CD8-positive, alpha-beta memory T cell (primary cell): Measurements from ENCODE around the gene FGF3. TPM values are rescaled to one million over a fixed set of nuclear protein-coding genes. Genes with fewer than 3 reads are reported as not detected.

Source experiments
- polyA plus RNA-seq: library from polyadenylated mRNA; unstranded; fragments of 300-500 nt; fragmentation: Illumina TruSeq; gene quantifications from one replicate; pipeline ENCODE4 v1.2.3, GENCODE V29; 2021
- total RNA-seq, 2 experiments: library from RNA; stranded (reverse); gene quantifications; one replicate each; pipeline ENCODE4 v1.2.3, GENCODE V29; 2021

Gene FGF3
- total and polyA plus RNA-seq, 3 experiments from 2014 or later: not detected

Other genes starting within 250 kb of the FGF3 start
- gene CCND1, start 178.3 kb downstream of the FGF3 start, total RNA-seq: 1 to 10 TPM; 2.8 to 3.8 TPM
- gene CCND1, start 178.3 kb downstream of the FGF3 start, polyA plus RNA-seq: 0.18 TPM
- 10 to 100 TPM; 24.8 to 25.0 TPM for gene LTO1, start 144.1 kb downstream of the FGF3 start, total RNA-seq
- gene LTO1, start 144.1 kb downstream of the FGF3 start, polyA plus RNA-seq: 15.8 TPM
- gene FGF19, start 115.4 kb downstream of the FGF3 start, total RNA-seq: not detected
- gene FGF19, start 115.4 kb downstream of the FGF3 start, polyA plus RNA-seq: not detected
- not detected for gene FGF4, start 44.1 kb downstream of the FGF3 start, total RNA-seq
- gene FGF4, start 44.1 kb downstream of the FGF3 start, polyA plus RNA-seq: not detected